Liver (tissue), 9 donors: ENCODE results near the gene THRB. TPM values are rescaled to one million over a fixed set of nuclear protein-coding genes. Genes with fewer than 3 reads are reported as not detected.

Experiments used
- DNase-seq: peaks from one replicate; pipeline ENCODE4 v3.0.0-alpha.2; 2017; ENCODE audit warnings: low spot score
- H3K27ac ChIP-seq, 2 donors: one replicate each; pipeline ENCODE4 v1.7.0; 2013; ENCODE audit warnings: inconsistent platforms in 2 of 2, low read length in 2 of 2, control low read depth in 1 of 2, low read depth in 1 of 2, mild to moderate bottlenecking in 1 of 2
- H3K27me3 ChIP-seq, 4 donors: one replicate each; pipeline versions ENCODE4 v1.6.1 to v1.7.0; 2013; ENCODE audit warnings: low read length in 3 of 4, inconsistent platforms in 1 of 4, mild to moderate bottlenecking in 1 of 4, moderate library complexity in 1 of 4; ENCODE audit not compliant: control insufficient read depth in 4 of 4, insufficient read depth in 4 of 4
- H3K36me3 ChIP-seq, 4 donors: one replicate each; pipeline versions ENCODE4 v1.6.1 to v1.7.0; 2013; ENCODE audit warnings: low read length in 3 of 4, mild to moderate bottlenecking in 3 of 4, low read depth in 1 of 4, moderate library complexity in 1 of 4; ENCODE audit not compliant: control insufficient read depth in 4 of 4, insufficient read depth in 3 of 4
- H3K4me1 ChIP-seq, 4 donors: one replicate each; pipeline versions ENCODE4 v1.6.1 to v1.7.0; 2013; ENCODE audit warnings: low read length in 3 of 4, mild to moderate bottlenecking in 3 of 4, moderate library complexity in 1 of 4; ENCODE audit not compliant: control insufficient read depth in 4 of 4, insufficient read depth in 4 of 4
- H3K4me3 ChIP-seq, 3 donors: one replicate each; pipeline versions ENCODE4 v1.6.1 to v1.7.0; 2013; ENCODE audit warnings: low read length in 3 of 3, control low read depth in 1 of 3, low read depth in 1 of 3, mild to moderate bottlenecking in 1 of 3
- H3K9ac ChIP-seq, 2 donors: one replicate each; pipeline ENCODE4 v1.7.0; 2013; ENCODE audit warnings: low read length in 2 of 2, mild to moderate bottlenecking in 2 of 2, moderate library complexity in 2 of 2, control low read depth in 1 of 2, low read depth in 1 of 2
- H3K9me3 ChIP-seq, 4 donors: one replicate each; pipeline versions ENCODE4 v1.6.1 to v1.7.0; 2013; ENCODE audit warnings: low read length in 3 of 4; ENCODE audit not compliant: control insufficient read depth in 4 of 4
- ATF3 ChIP-seq: IDR thresholded peaks from 2 replicates; pipeline ENCODE4 v1.6.1; 2016; ENCODE audit warnings: antibody characterized with exemption
- EGR1 ChIP-seq, 2 donors: IDR thresholded peaks; 2 replicates each; pipeline ENCODE4 v1.6.1; 2016 to 2018; ENCODE audit warnings: antibody characterized with exemption in 2 of 2, low read depth in 2 of 2
- FOXA1 ChIP-seq: IDR thresholded peaks from 2 replicates; pipeline ENCODE4 v1.6.1; 2016; ENCODE audit warnings: antibody characterized with exemption
- FOXA2 ChIP-seq: IDR thresholded peaks from 2 replicates; pipeline ENCODE4 v1.6.1; 2016; ENCODE audit warnings: antibody characterized with exemption
- GABPA ChIP-seq, 2 donors: IDR thresholded peaks in 1 of 2; conservative IDR thresholded peaks in 1 of 2; 2 replicates each; pipeline ENCODE4 v1.6.1; 2016; ENCODE audit warnings: antibody characterized with exemption in 2 of 2, mild to moderate bottlenecking in 1 of 2, moderate library complexity in 1 of 2
- HNF4A ChIP-seq, 2 donors: conservative IDR thresholded peaks; 2 replicates each; pipeline ENCODE4 v1.6.1; 2016; ENCODE audit warnings: antibody characterized with exemption in 2 of 2, mild to moderate bottlenecking in 2 of 2
- HNF4G ChIP-seq: IDR thresholded peaks from 2 replicates; pipeline ENCODE4 v1.6.1; 2016; ENCODE audit warnings: antibody characterized with exemption
- JUND ChIP-seq, 2 donors: IDR thresholded peaks; 2 replicates each; pipeline ENCODE4 v1.6.1; 2016; ENCODE audit warnings: antibody characterized with exemption in 2 of 2
- MAX ChIP-seq: IDR thresholded peaks from 2 replicates; pipeline ENCODE4 v1.6.1; 2016; ENCODE audit warnings: antibody characterized with exemption
- NR2F2 ChIP-seq: IDR thresholded peaks from 2 replicates; pipeline ENCODE4 v1.6.1; 2016; ENCODE audit warnings: antibody characterized with exemption
- RAD21 ChIP-seq, 2 donors: IDR thresholded peaks; 2 replicates each; pipeline ENCODE4 v1.6.1; 2016; ENCODE audit warnings: antibody characterized with exemption in 2 of 2, mild to moderate bottlenecking in 2 of 2
- RXRA ChIP-seq, 2 donors: IDR thresholded peaks; 2 replicates each; pipeline ENCODE4 v1.6.1; 2017 to 2018; ENCODE audit warnings: antibody characterized with exemption in 2 of 2, mild to moderate bottlenecking in 1 of 2
- SP1 ChIP-seq: IDR thresholded peaks from 2 replicates; pipeline ENCODE4 v1.6.1; 2018; ENCODE audit warnings: antibody characterized with exemption, mild to moderate bottlenecking
- TAF1 ChIP-seq: conservative IDR thresholded peaks from 2 replicates; pipeline ENCODE4 v1.6.1; 2016; ENCODE audit warnings: antibody characterized with exemption, mild to moderate bottlenecking
- YY1 ChIP-seq: IDR thresholded peaks from 2 replicates; pipeline ENCODE4 v1.6.1; 2016; ENCODE audit warnings: antibody characterized with exemption, mild to moderate bottlenecking
- WGBS: extraction: QIAGEN DNeasy Blood & Tissue Kit; methylation state at CpG from one replicate; pipeline ENCODE4 v1.1.7; 2013; 5-methylcytosine and 5-hydroxymethylcytosine counted together
- polyA plus RNA-seq, 2 donors: library from polyadenylated mRNA; stranded (reverse) in 1 of 2; unstranded in 1 of 2; fragments of 200-250 nt in 1 of 2; fragments of >200 nt in 1 of 2; fragmentation: Nextera tagmentation in 1 of 2; extraction: Ambion mirVana in 1 of 2; gene quantifications; one replicate each; pipeline versions ENCODE4 v1.2.1 to v1.2.3, GENCODE V29; 2013 to 2015
- total RNA-seq, 2 donors: library from RNA; depleted of rRNA; stranded (reverse); fragments of >200 nt; gene quantifications; one replicate each; pipeline ENCODE4 v1.2.3, GENCODE V29; 2014
- TF ChIP-seq, protein P1 (sequence below): fragments of 150-350 bp; IDR thresholded peaks from 2 replicates; pipeline ENCODE4 v1.5.1; 2017; ENCODE audit warnings: improper control_type of control experiment, low read depth, low read length; ENCODE audit not compliant: missing input control
- TF ChIP-seq, protein P2 (sequence below): IDR thresholded peaks from 2 replicates; pipeline ENCODE4 v1.6.1; 2016; ENCODE audit warnings: antibody characterized with exemption, mild to moderate bottlenecking
- donor health status: healthy.
- donor health status: healthy.
- donor health status: healthy.
- donor health status: healthy.
- donor health status: healthy.

THRB gene
- total and polyA plus RNA-seq, 4 donors = 5.9 to 23.9 (median 9.3) TPM

- Histone ChIP-seq H3K9me3 (no peaks in the 10 kb centered on the region), H3K36me3 (peaks cover 0 to 3% (median 0%) of the 10 kb centered on the region in 4 donors), H3K4me3 (no peak overlapping the region), H3K9ac (no peak overlapping the region), H3K27ac (no peak overlapping the region), H3K4me1 (peaks cover 0 to 1% (median 0%) of the 10 kb centered on the region in 4 donors), H3K27me3 (no peaks in the 10 kb centered on the region)
- no peak for DNase-seq
- TF ChIP-seq NR2F2 (no peak), TAF1 (no peak), HNF4A (conservative IDR thresholded peaks at IDR 0.05) (no peak), JUND (IDR thresholded peaks at IDR 0.05) (no peak), SP1 (no peak), MAX (no peak), GABPA (IDR thresholded peaks at IDR 0.05 in 1 of 2, conservative IDR thresholded peaks at IDR 0.05 in 1 of 2) (no peak)
- TF ChIP-seq, protein P1, sequence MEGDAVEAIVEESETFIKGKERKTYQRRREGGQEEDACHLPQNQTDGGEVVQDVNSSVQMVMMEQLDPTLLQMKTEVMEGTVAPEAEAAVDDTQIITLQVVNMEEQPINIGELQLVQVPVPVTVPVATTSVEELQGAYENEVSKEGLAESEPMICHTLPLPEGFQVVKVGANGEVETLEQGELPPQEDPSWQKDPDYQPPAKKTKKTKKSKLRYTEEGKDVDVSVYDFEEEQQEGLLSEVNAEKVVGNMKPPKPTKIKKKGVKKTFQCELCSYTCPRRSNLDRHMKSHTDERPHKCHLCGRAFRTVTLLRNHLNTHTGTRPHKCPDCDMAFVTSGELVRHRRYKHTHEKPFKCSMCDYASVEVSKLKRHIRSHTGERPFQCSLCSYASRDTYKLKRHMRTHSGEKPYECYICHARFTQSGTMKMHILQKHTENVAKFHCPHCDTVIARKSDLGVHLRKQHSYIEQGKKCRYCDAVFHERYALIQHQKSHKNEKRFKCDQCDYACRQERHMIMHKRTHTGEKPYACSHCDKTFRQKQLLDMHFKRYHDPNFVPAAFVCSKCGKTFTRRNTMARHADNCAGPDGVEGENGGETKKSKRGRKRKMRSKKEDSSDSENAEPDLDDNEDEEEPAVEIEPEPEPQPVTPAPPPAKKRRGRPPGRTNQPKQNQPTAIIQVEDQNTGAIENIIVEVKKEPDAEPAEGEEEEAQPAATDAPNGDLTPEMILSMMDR = no peak
- TF ChIP-seq, protein P2, sequence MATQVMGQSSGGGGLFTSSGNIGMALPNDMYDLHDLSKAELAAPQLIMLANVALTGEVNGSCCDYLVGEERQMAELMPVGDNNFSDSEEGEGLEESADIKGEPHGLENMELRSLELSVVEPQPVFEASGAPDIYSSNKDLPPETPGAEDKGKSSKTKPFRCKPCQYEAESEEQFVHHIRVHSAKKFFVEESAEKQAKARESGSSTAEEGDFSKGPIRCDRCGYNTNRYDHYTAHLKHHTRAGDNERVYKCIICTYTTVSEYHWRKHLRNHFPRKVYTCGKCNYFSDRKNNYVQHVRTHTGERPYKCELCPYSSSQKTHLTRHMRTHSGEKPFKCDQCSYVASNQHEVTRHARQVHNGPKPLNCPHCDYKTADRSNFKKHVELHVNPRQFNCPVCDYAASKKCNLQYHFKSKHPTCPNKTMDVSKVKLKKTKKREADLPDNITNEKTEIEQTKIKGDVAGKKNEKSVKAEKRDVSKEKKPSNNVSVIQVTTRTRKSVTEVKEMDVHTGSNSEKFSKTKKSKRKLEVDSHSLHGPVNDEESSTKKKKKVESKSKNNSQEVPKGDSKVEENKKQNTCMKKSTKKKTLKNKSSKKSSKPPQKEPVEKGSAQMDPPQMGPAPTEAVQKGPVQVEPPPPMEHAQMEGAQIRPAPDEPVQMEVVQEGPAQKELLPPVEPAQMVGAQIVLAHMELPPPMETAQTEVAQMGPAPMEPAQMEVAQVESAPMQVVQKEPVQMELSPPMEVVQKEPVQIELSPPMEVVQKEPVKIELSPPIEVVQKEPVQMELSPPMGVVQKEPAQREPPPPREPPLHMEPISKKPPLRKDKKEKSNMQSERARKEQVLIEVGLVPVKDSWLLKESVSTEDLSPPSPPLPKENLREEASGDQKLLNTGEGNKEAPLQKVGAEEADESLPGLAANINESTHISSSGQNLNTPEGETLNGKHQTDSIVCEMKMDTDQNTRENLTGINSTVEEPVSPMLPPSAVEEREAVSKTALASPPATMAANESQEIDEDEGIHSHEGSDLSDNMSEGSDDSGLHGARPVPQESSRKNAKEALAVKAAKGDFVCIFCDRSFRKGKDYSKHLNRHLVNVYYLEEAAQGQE = no peak
These were observed 107.7 kb downstream of the THRB start for GRCh38 chr3:24387000-24387399.

DNA sequence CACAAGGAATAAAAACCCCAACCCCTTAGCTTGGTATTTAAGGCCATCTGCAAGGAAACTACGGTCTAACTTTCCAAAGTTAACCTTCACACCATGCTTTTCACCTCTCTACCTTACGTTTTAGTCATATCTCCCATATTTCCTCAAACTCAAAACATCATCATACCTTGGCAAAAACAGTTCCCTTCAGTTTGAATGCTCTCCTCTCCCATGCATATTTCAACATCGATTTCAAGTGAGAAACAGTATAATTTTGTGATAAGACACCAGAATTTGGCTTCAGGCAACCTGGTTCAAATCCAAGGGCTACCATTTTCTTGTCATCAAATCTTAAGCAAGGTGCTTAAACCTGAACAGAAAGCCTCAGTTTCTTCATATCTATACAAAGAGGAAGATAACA, 108.2 kb downstream of the THRB start:
- TF ChIP-seq FOXA2 (no peak), RXRA (IDR thresholded peaks at IDR 0.05) (no peak), HNF4A (conservative IDR thresholded peaks at IDR 0.05) (no peak), RAD21 (IDR thresholded peaks at IDR 0.05) (no peak), MAX (no peak), EGR1 (IDR thresholded peaks at IDR 0.05; ENCODE audit: low read depth in 2 of 2) (no peak), YY1 (no peak), GABPA (IDR thresholded peaks at IDR 0.05 in 1 of 2, conservative IDR thresholded peaks at IDR 0.05 in 1 of 2) (no peak), ATF3 (no peak), HNF4G (no peak), FOXA1 (no peak), NR2F2 (no peak), SP1 (no peak), JUND (IDR thresholded peaks at IDR 0.05) (no peak)
- TF ChIP-seq, protein P1 = no peak
- TF ChIP-seq, protein P2 = no peak
- H3K36me3 ChIP-seq = peaks cover 0 to 3% (median 0%) of the 10 kb centered on the region in 4 donors
- 88% methylated on average over 3 of the region's 3 CpGs for WGBS
- no peak for DNase-seq
- H3K9me3 ChIP-seq = no peaks in the 10 kb centered on the region
- no peak overlapping the region for H3K4me3 ChIP-seq
- H3K27me3 ChIP-seq = no peaks in the 10 kb centered on the region
- H3K4me1 ChIP-seq = peaks cover 0 to 1% (median 0%) of the 10 kb centered on the region in 4 donors
- H3K27ac ChIP-seq = no peak overlapping the region
- no peak overlapping the region for H3K9ac ChIP-seq
